Esophagus muscularis mucosa (tissue), 3 donors: ENCODE results near the gene NELFB.

ENCODE experiments used
- EP300 ChIP-seq: sonication (generic); formaldehyde crosslinking; IDR thresholded peaks from one replicate; pipeline ENCODE4 v1.6.1; 2017; ENCODE audit warnings: antibody characterized with exemption
- TF ChIP-seq, protein P1 (sequence below), 3 experiments: fragments of 200-600 bp in 2 of 3; fragments of 450-650 bp in 1 of 3; sonication (generic) in 2 of 3; IDR thresholded peaks; one replicate each; pipeline ENCODE4 v1.5.1; 2017 to 2019; ENCODE audit warnings: antibody characterized with exemption in 3 of 3, mild to moderate bottlenecking in 2 of 3, moderate library complexity in 1 of 3

DNA sequence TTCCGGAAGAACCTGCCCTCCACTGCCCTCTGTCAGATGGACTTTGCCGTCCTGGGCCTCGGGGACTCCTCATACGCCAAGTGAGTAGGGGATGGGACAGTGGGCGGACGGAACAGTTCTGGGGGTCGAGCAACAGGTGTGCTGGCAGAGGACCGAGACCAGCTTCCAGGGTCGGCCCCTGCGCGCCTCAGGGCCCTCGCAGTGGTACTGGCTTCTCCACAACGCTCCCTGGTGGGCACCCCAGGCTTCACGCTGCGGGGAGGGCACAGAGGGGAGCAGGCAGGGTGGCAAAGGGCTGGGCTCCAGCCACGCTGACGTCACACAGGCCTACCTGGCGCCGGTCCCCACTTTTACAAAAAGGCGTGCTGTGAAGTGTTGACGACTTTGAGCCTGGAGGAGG lies 42.6 kb upstream of the NELFB start:
- TF ChIP-seq, protein P1, sequence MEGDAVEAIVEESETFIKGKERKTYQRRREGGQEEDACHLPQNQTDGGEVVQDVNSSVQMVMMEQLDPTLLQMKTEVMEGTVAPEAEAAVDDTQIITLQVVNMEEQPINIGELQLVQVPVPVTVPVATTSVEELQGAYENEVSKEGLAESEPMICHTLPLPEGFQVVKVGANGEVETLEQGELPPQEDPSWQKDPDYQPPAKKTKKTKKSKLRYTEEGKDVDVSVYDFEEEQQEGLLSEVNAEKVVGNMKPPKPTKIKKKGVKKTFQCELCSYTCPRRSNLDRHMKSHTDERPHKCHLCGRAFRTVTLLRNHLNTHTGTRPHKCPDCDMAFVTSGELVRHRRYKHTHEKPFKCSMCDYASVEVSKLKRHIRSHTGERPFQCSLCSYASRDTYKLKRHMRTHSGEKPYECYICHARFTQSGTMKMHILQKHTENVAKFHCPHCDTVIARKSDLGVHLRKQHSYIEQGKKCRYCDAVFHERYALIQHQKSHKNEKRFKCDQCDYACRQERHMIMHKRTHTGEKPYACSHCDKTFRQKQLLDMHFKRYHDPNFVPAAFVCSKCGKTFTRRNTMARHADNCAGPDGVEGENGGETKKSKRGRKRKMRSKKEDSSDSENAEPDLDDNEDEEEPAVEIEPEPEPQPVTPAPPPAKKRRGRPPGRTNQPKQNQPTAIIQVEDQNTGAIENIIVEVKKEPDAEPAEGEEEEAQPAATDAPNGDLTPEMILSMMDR (IDR thresholded peaks at IDR 0.05), result no peak
- no peak for TF ChIP-seq EP300
